HEK293 (cell line): ENCODE measurements around the gene PCDHGA9.
A peak's percentile ranks its signal among the peaks of the same experiment; 100 is the strongest.

ENCODE experiments used
- CTCF ChIA-PET: fragments of 350-600 bp; formaldehyde crosslinking; extraction: SDS; loops from one replicate; lab custom pipeline; 2021; ENCODE audit warnings: antibody characterized with exemption; lab: Yijun Ruan, JAX
- POLR2A ChIA-PET: fragments of 300-600 bp; formaldehyde crosslinking; extraction: SDS; loops from one replicate; lab custom pipeline; 2020; ENCODE audit warnings: antibody characterized with exemption, inconsistent platforms; lab: Yijun Ruan, JAX
- H3K27ac ChIP-seq: fragments of 200-500 bp; sonication (Bioruptor generic); 2 replicates; pipeline ENCODE4 v1.5.1; 2014; ENCODE audit warnings: low read depth, low read length, control low read depth, inconsistent platforms; ENCODE audit errors: extremely low read depth
- H3K36me3 ChIP-seq, 2 experiments: fragments of 200-500 bp in 1 of 2; sonication (Bioruptor generic) in 1 of 2; 1 replicate in 1 of 2; 2 replicates in 1 of 2; pipeline ENCODE4 v1.5.1; 2014 to 2017; ENCODE audit warnings: inconsistent platforms in 2 of 2, low read length in 2 of 2; ENCODE audit not compliant: control insufficient read depth in 2 of 2, insufficient read depth in 1 of 2
- H3K4me1 ChIP-seq: fragments of 200-500 bp; sonication (Bioruptor generic); 2 replicates; pipeline ENCODE4 v1.5.1; 2014; ENCODE audit warnings: mild to moderate bottlenecking, low read length, inconsistent platforms; ENCODE audit not compliant: control insufficient read depth, insufficient read depth
- H3K4me3 ChIP-seq: 2 replicates; pipeline ENCODE4 v1.5.1; 2011; ENCODE audit warnings: low read depth, mild to moderate bottlenecking, control low read depth, low read length, moderate library complexity
- H3K9me3 ChIP-seq: fragments of 200-500 bp; sonication (Bioruptor generic); 2 replicates; pipeline ENCODE4 v1.5.1; 2014; ENCODE audit warnings: low read depth, low read length, inconsistent platforms; ENCODE audit not compliant: control insufficient read depth, insufficient read depth
- BCL11A ChIP-seq: fragments of 450-650 bp; formaldehyde crosslinking; IDR thresholded peaks from 2 replicates; pipeline ENCODE4 v1.5.1; 2016; ENCODE audit warnings: low read depth, missing biosample characterization, missing genetic modification characterization
- KLF1 ChIP-seq: fragments of 450-650 bp; formaldehyde crosslinking; IDR thresholded peaks from 2 replicates; pipeline ENCODE4 v1.5.1; 2016; ENCODE audit warnings: missing biosample characterization, missing genetic modification characterization
- KLF16 ChIP-seq: fragments of 450-650 bp; formaldehyde crosslinking; IDR thresholded peaks from 2 replicates; pipeline ENCODE4 v1.5.1; 2017; ENCODE audit warnings: missing biosample characterization, missing genetic modification characterization
- KLF17 ChIP-seq: fragments of 450-650 bp; formaldehyde crosslinking; IDR thresholded peaks from 2 replicates; pipeline ENCODE4 v1.5.1; 2016; ENCODE audit warnings: missing biosample characterization, missing genetic modification characterization
- MYNN ChIP-seq: fragments of 450-650 bp; formaldehyde crosslinking; IDR thresholded peaks from 2 replicates; pipeline ENCODE4 v1.5.1; 2016; ENCODE audit warnings: missing biosample characterization, missing genetic modification characterization, borderline replicate concordance
- MZF1 ChIP-seq: fragments of 450-650 bp; formaldehyde crosslinking; IDR thresholded peaks from 2 replicates; pipeline ENCODE4 v1.5.1; 2017; ENCODE audit warnings: missing biosample characterization, missing genetic modification characterization, borderline replicate concordance
- REST ChIP-seq: fragments of 450-650 bp; formaldehyde crosslinking; IDR thresholded peaks from 2 replicates; pipeline ENCODE4 v1.5.1; 2016; ENCODE audit warnings: missing biosample characterization, missing genetic modification characterization
- ZBTB17 ChIP-seq: fragments of 450-650 bp; formaldehyde crosslinking; IDR thresholded peaks from 2 replicates; pipeline ENCODE4 v1.5.1; 2016; ENCODE audit warnings: missing biosample characterization, missing genetic modification characterization
- ZBTB6 ChIP-seq: fragments of 450-650 bp; formaldehyde crosslinking; IDR thresholded peaks from 2 replicates; pipeline ENCODE4 v1.5.1; 2017; ENCODE audit warnings: missing biosample characterization, missing genetic modification characterization
- ZFP3 ChIP-seq: fragments of 450-650 bp; formaldehyde crosslinking; IDR thresholded peaks from 2 replicates; pipeline ENCODE4 v1.5.1; 2016; ENCODE audit warnings: low read depth, missing biosample characterization, missing genetic modification characterization
- ZFP37 ChIP-seq: fragments of 450-650 bp; formaldehyde crosslinking; IDR thresholded peaks from 2 replicates; pipeline ENCODE4 v1.5.1; 2016; ENCODE audit warnings: missing biosample characterization, missing genetic modification characterization
- ZFP41 ChIP-seq: fragments of 450-650 bp; formaldehyde crosslinking; IDR thresholded peaks from 2 replicates; pipeline ENCODE4 v1.5.1; 2016; ENCODE audit warnings: missing biosample characterization, missing genetic modification characterization, borderline replicate concordance
- ZNF26 ChIP-seq: fragments of 450-650 bp; formaldehyde crosslinking; IDR thresholded peaks from 2 replicates; pipeline ENCODE4 v1.5.1; 2016; ENCODE audit warnings: missing biosample characterization, missing genetic modification characterization
- ZNF324 ChIP-seq: fragments of 450-650 bp; formaldehyde crosslinking; IDR thresholded peaks from 2 replicates; pipeline ENCODE4 v1.5.1; 2016; ENCODE audit warnings: missing biosample characterization, missing genetic modification characterization
- ZNF426 ChIP-seq: fragments of 450-650 bp; formaldehyde crosslinking; IDR thresholded peaks from 2 replicates; pipeline ENCODE4 v1.5.1; 2017; ENCODE audit warnings: missing biosample characterization, missing genetic modification characterization, mild to moderate bottlenecking, inconsistent platforms, moderate library complexity
- ZNF530 ChIP-seq: fragments of 450-650 bp; formaldehyde crosslinking; IDR thresholded peaks from 2 replicates; pipeline ENCODE4 v1.5.1; 2016; ENCODE audit warnings: low read depth, missing biosample characterization, missing genetic modification characterization
- ZNF654 ChIP-seq: fragments of 450-650 bp; formaldehyde crosslinking; IDR thresholded peaks from 2 replicates; pipeline ENCODE4 v1.5.1; 2016; ENCODE audit warnings: low read depth, missing biosample characterization, missing genetic modification characterization
- ZNF707 ChIP-seq: fragments of 450-650 bp; formaldehyde crosslinking; IDR thresholded peaks from 2 replicates; pipeline ENCODE4 v1.5.1; 2016; ENCODE audit warnings: missing biosample characterization, missing genetic modification characterization
- ZNF777 ChIP-seq: fragments of 450-650 bp; formaldehyde crosslinking; IDR thresholded peaks from 2 replicates; pipeline ENCODE4 v1.5.1; 2017; ENCODE audit warnings: missing biosample characterization, missing genetic modification characterization, borderline replicate concordance
- ZSCAN5A ChIP-seq: fragments of 450-650 bp; formaldehyde crosslinking; IDR thresholded peaks from 2 replicates; pipeline ENCODE4 v1.5.1; 2016; ENCODE audit warnings: missing biosample characterization, missing genetic modification characterization

Gene PCDHGA9

GRCh38 chr5:141356950-141357349, 45.6 kb upstream of the PCDHGA9 start:
- H3K36me3 ChIP-seq = no peaks in the 10 kb centered on the region
- H3K4me1 ChIP-seq = no peaks in the 10 kb centered on the region
- H3K4me3 ChIP-seq = no peak overlapping the region
- TF ChIP-seq ZNF26 (tag by site-specific recombination) = no peak
- peak; percentile 90 for TF ChIP-seq REST (tag by site-specific recombination)
- ChIA-PET POLR2A (no interaction called here), CTCF (interaction anchor here (0.8 to 2.2 kb wide), 3 partner anchors 15 to 722 kb away, joined by 3 to 5 read pairs (median 4); no protein-coding TSS in a partner anchor)
- peaks cover 3% of the 10 kb centered on the region; the same call in 1 of the 2 replicates for H3K9me3 ChIP-seq
- H3K27ac ChIP-seq = no peak overlapping the region

GRCh38 chr5:141359790-141360426, 42.7 kb upstream of the PCDHGA9 start, which contains the start of gene PCDHGB2:
Gene PCDHGB2, plus strand, starts transcription at chr5:141359994. Its CDS starts 142 bp downstream, at chr5:141360136.
- ChIA-PET POLR2A (no interaction called here), CTCF (interaction anchor here (0.6 to 2.6 kb wide), 5 partner anchors 10 to 828 kb away, joined by 3 to 12 read pairs (median 5); partner anchors contain the start of gene PCDHGB1)
- Histone ChIP-seq H3K27ac (no peak within 1 kb of the TSS), H3K9me3 (peaks cover 3% of the 10 kb centered on the region; the same call in 1 of the 2 replicates), H3K4me3 (no peak within 1 kb of the TSS), H3K36me3 (no peaks in the 10 kb centered on the region)
- TF ChIP-seq ZFP37 (no peak), BCL11A (tag by site-specific recombination) (no peak), ZNF654 (tag by site-specific recombination) (peak; percentile 53), ZBTB6 (tag by site-specific recombination) (no peak), MYNN (no peak), KLF16 (tag by site-specific recombination) (no peak), MZF1 (tag by site-specific recombination) (no peak)
- TF ChIP-seq, all 188 proteins: peak for 1
- H3K4me1 ChIP-seq = no peaks in the 10 kb centered on the region

- no peak overlapping the region for H3K27ac ChIP-seq
- POLR2A ChIA-PET = no interaction called here
- H3K36me3 ChIP-seq = no peaks in the 10 kb centered on the region
- H3K4me1 ChIP-seq = no peaks in the 10 kb centered on the region
- peaks cover 3% of the 10 kb centered on the region; the same call in 1 of the 2 replicates for H3K9me3 ChIP-seq
- no peak overlapping the region for H3K4me3 ChIP-seq
- CTCF ChIA-PET = interaction anchor here (0.6 to 1.9 kb wide), 2 partner anchors 31 to 204 kb away, joined by 3 to 9 read pairs; no protein-coding TSS in a partner anchor
- TF ChIP-seq ZSCAN5A = no peak
- TF ChIP-seq ZBTB17 (tag by site-specific recombination) = no peak
- no peak for TF ChIP-seq KLF1 (tag by site-specific recombination)
- TF ChIP-seq ZFP41 (tag by site-specific recombination) = no peak
- no peak for TF ChIP-seq ZNF426 (tag by site-specific recombination)
- TF ChIP-seq ZFP3 (tag by site-specific recombination) = no peak
- no peak for TF ChIP-seq ZNF530
- TF ChIP-seq ZNF324 = no peak
- TF ChIP-seq ZNF707 (tag by site-specific recombination) = no peak
- TF ChIP-seq KLF17 (tag by site-specific recombination) = no peak
- no peak for TF ChIP-seq ZNF777 (tag by site-specific recombination)
Measured at GRCh38 chr5:141360685-141361084, 41.9 kb upstream of the PCDHGA9 start.
